PC-3 (cell line): ENCODE data around the gene DCAF5.

Experiments
- CTCF ChIP-seq: fragments of 300-600 bp; sonication (generic); conservative IDR thresholded peaks from 2 replicates; pipeline ENCODE4 v1.5.1; 2017; ENCODE audit warnings: antibody characterized with exemption, low read depth, mild to moderate bottlenecking, low read length
- EZH2phosphoT487 ChIP-seq: fragments of 300-600 bp; sonication (generic); IDR thresholded peaks from 2 replicates; pipeline ENCODE4 v1.6.1; 2018; ENCODE audit warnings: mild to moderate bottlenecking, antibody characterized with exemption, low read length, borderline replicate concordance

- TF ChIP-seq EZH2phosphoT487, result no peak
- TF ChIP-seq CTCF, result no peak
Observed at GRCh38 chr14:69149461-69150244, 3.3 kb downstream of the DCAF5 start.
